Inflammatory macrophage (primary cell): ENCODE data around the gene GTF2I.
"Not testable (repeated sequence)": the region's sequence is repeated elsewhere in the genome, so short reads cannot be mapped to it uniquely, and the experiment has no call there.

Source experiments
- DNase-seq, 2 donors: peaks; one replicate each; pipeline ENCODE4 v3.0.0-alpha.2; 2020 to 2022

GTF2I gene

GRCh38 chr7:74781746-74782145, 124.2 kb downstream of the GTF2I start:
- peak in 1 of 2 donors; percentile 0 for DNase-seq

- not testable (repeated sequence) for DNase-seq
Observed at GRCh38 chr7:74783595-74783994, 126.1 kb downstream of the GTF2I start.

- DNase-seq: peak; percentile 94 to 96
Observed at GRCh38 chr7:74788369-74789150, 131.0 kb downstream of the GTF2I start.

GRCh38 chr7:74789200-74789736, 131.8 kb downstream of the GTF2I start:
- DNase-seq: not testable (repeated sequence)

- DNase-seq: not testable (repeated sequence)
Observed at GRCh38 chr7:74797848-74798622, 140.5 kb downstream of the GTF2I start.

GRCh38 chr7:74798644-74799043, 141.1 kb downstream of the GTF2I start:
- not testable (repeated sequence) for DNase-seq
